Erythroblast (primary cell): ENCODE data around the gene EGLN1.

ENCODE experiments used
- GATA1 ChIP-seq: IDR thresholded peaks from 2 replicates; pipeline ENCODE4 v1.6.1; 2011; ENCODE audit warnings: low read depth, mild to moderate bottlenecking, control low read depth, low read length, moderate library complexity
- POLR2A ChIP-seq: IDR thresholded peaks from 2 replicates; pipeline ENCODE4 v1.6.1; 2011; ENCODE audit warnings: mild to moderate bottlenecking, low read length

- TF ChIP-seq POLR2A (no peak), GATA1 (no peak)
Measured at GRCh38 chr1:231432996-231433395, 10.9 kb upstream of the EGLN1 start.
